ENCODE measurements around the gene MYRIP.
A peak's percentile ranks its signal among the peaks of the same experiment; 100 is the strongest.

DNA sequence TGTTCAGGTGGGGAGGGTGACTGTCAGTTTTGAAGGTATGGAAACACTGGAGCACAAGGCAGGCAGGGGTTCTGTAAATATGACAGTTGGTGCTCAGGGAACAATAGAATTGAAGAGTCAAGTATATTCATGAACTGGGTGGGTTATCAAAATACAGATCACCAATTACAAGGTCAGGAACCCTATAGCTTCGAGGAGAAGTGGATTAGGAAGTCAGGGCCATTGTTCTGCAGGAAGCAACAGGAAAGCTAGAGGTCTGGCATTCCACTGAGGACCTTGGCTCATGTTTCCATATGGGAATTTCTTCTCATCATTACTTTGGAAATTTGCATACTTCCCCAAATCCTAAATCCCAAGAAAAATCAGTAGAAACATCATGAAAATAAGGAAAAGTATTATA, 125.9 kb downstream of the MYRIP start:
- TF ChIP-seq, protein P1, sequence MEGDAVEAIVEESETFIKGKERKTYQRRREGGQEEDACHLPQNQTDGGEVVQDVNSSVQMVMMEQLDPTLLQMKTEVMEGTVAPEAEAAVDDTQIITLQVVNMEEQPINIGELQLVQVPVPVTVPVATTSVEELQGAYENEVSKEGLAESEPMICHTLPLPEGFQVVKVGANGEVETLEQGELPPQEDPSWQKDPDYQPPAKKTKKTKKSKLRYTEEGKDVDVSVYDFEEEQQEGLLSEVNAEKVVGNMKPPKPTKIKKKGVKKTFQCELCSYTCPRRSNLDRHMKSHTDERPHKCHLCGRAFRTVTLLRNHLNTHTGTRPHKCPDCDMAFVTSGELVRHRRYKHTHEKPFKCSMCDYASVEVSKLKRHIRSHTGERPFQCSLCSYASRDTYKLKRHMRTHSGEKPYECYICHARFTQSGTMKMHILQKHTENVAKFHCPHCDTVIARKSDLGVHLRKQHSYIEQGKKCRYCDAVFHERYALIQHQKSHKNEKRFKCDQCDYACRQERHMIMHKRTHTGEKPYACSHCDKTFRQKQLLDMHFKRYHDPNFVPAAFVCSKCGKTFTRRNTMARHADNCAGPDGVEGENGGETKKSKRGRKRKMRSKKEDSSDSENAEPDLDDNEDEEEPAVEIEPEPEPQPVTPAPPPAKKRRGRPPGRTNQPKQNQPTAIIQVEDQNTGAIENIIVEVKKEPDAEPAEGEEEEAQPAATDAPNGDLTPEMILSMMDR (IDR thresholded peaks at IDR 0.05 in 8 of 11, conservative IDR thresholded peaks at IDR 0.05 in 3 of 11): no peak
- TF ChIP-seq POLR2AphosphoS5 (IDR thresholded peaks at IDR 0.05): peak in 1 of 3 donors; percentile 22
- TF ChIP-seq POLR2A (IDR thresholded peaks at IDR 0.05): no peak
